ENCODE data around the gene SH3RF3.

The SH3RF3 gene

DNA sequence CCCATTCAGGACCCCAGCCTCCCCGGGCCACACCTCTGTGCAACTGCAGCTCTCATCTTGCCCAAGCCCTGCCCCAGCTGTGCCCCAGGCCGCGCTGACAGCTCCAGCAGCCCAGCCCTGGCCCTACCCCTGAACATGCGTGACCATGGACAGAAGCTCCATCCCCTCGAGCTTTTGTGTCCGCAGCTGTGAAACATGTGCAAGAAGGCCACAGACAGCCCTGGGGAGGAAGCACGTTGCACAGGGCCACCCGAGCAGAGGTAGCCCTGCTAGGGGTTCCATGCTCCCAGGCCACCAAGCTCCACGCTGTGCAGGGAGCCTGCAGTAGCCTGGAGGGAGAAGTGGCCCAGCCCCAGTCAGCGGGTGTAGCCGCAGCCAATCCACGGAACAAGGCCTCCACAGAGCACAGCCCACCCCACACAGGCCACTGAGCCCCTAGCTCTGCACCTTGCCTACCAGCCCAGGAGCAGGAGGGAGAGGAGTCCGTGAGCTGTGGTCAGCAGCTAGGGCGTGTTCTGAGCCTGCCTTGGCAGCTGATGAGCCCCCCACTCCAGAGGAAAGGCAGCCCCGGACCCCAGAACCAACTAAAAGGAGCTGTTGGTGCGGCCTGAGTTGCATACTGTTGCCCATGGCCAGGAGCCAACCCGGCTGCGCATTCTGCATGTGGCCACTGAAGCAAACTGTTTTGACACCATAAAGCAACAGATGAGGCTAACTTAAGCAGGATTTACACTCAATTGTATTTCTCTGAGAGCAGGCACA lies 300.7 kb downstream of the SH3RF3 start:
- Histone ChIP-seq H3K4me1 (ENCODE audit: insufficient read depth, insufficient read length) (peaks cover 9% of the 10 kb centered on the region), H3K9me3 (ENCODE audit: insufficient read depth, low read length) (no peaks in the 10 kb centered on the region), H3K27me3 (ENCODE audit: insufficient read depth, insufficient read length) (no peaks in the 10 kb centered on the region), H3K36me3 (ENCODE audit: insufficient read depth, insufficient read length, low read length) (no peaks in the 10 kb centered on the region), H3K4me3 (ENCODE audit: insufficient read length, low read depth) (no peak overlapping the region), H3K9ac (ENCODE audit: insufficient read length, low read depth) (no peak overlapping the region)
- TF ChIP-seq YY1 (IDR thresholded peaks at IDR 0.05; ENCODE audit: insufficient read depth, insufficient read length) = no peak
- no peak for TF ChIP-seq ZNF274 (IDR thresholded peaks at IDR 0.05; ENCODE audit: low read depth, low read length)
- no peak for TF ChIP-seq SUZ12 (IDR thresholded peaks at IDR 0.05; ENCODE audit: extremely low read depth, insufficient read depth, insufficient read length)
- no peak for DNase-seq (ENCODE audit: low read depth, low spot score)

DNA sequence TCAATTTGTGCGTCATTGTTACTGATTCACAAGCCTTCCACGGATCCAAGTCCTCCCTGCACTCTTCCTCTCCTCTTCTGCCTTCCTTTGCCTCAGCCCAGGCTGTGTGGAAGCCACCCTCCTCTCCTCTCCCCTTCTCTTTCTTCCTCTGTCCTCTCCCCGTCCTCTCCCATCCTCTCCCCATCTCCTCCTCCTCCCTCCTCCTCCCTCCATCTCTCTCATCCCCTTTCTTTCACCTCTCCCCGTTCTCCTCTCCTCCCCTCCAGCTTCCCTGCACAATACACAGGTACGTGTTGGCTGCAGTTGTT lies 301.3 kb downstream of the SH3RF3 start:
- H3K9me3 ChIP-seq (ENCODE audit: insufficient read depth, low read length) = no peaks in the 10 kb centered on the region
- H3K36me3 ChIP-seq (ENCODE audit: insufficient read depth, insufficient read length, low read length) = no peaks in the 10 kb centered on the region
- no peak overlapping the region for H3K9ac ChIP-seq (ENCODE audit: insufficient read length, low read depth)
- TF ChIP-seq SUZ12 (IDR thresholded peaks at IDR 0.05; ENCODE audit: extremely low read depth, insufficient read depth, insufficient read length) (no peak), ZNF274 (IDR thresholded peaks at IDR 0.05; ENCODE audit: low read depth, low read length) (no peak), YY1 (IDR thresholded peaks at IDR 0.05; ENCODE audit: insufficient read depth, insufficient read length) (no peak)
- no peak overlapping the region for H3K4me3 ChIP-seq (ENCODE audit: insufficient read length, low read depth)
- DNase-seq (ENCODE audit: low read depth, low spot score) = no peak
- H3K4me1 ChIP-seq (ENCODE audit: insufficient read depth, insufficient read length) = peaks cover 9% of the 10 kb centered on the region
- no peaks in the 10 kb centered on the region for H3K27me3 ChIP-seq (ENCODE audit: insufficient read depth, insufficient read length)

DNA sequence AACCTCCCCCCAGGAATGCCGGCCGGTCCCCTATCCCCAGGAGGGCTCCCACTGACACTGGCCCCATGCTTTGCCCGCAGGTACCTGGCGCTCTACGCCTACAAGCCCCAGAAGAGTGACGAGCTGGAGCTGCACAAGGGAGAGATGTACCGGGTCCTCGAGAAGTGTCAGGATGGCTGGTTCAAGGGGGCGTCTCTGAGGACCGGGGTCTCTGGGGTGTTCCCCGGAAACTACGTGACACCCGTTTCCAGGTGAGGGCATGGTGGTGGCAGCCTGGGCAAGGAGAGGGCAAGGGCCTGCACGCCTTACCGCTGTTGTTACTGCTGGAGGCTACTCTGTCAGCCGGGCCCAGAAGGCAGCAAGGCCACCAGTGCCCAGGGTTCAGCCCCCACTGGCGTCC lies 303.4 kb downstream of the SH3RF3 start:
- no peak overlapping the region for H3K4me3 ChIP-seq (ENCODE audit: insufficient read length, low read depth)
- no peaks in the 10 kb centered on the region for H3K9me3 ChIP-seq (ENCODE audit: insufficient read depth, low read length)
- DNase-seq (ENCODE audit: low read depth, low spot score) = no peak
- TF ChIP-seq SUZ12 (IDR thresholded peaks at IDR 0.05; ENCODE audit: extremely low read depth, insufficient read depth, insufficient read length) (no peak), YY1 (IDR thresholded peaks at IDR 0.05; ENCODE audit: insufficient read depth, insufficient read length) (no peak)
- no peak overlapping the region for H3K9ac ChIP-seq (ENCODE audit: insufficient read length, low read depth)
- H3K36me3 ChIP-seq (ENCODE audit: insufficient read depth, insufficient read length, low read length) = no peaks in the 10 kb centered on the region
- H3K27me3 ChIP-seq (ENCODE audit: insufficient read depth, insufficient read length) = no peaks in the 10 kb centered on the region
- H3K4me1 ChIP-seq (ENCODE audit: insufficient read depth, insufficient read length) = peaks cover 12% of the 10 kb centered on the region

DNA sequence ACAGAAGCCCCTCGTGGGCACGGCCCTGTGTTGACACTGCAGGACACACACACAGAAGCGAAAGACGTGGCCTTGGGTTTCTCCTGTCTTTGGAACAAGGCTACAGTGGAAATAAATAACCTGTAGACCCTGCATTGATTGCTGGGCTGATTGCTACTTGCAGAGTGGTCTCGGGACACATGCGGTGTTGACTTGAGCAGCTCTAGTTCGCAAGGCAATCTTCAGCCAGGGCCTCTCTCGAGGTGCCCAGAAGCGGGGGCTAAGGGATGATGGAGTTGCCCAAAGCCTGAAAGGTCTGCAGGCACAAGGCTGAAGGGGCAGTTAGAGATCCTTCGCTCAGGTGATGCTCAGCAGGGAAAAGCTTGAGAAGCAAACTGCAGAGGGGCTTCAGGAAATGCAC lies 304.5 kb downstream of the SH3RF3 start:
- Histone ChIP-seq H3K36me3 (ENCODE audit: insufficient read depth, insufficient read length, low read length) (no peaks in the 10 kb centered on the region), H3K4me1 (ENCODE audit: insufficient read depth, insufficient read length) (peaks cover 12% of the 10 kb centered on the region), H3K4me3 (ENCODE audit: insufficient read length, low read depth) (no peak overlapping the region), H3K27me3 (ENCODE audit: insufficient read depth, insufficient read length) (no peaks in the 10 kb centered on the region), H3K9ac (ENCODE audit: insufficient read length, low read depth) (no peak overlapping the region), H3K9me3 (ENCODE audit: insufficient read depth, low read length) (no peaks in the 10 kb centered on the region)
- DNase-seq (ENCODE audit: low read depth, low spot score) = no peak
- no peak for TF ChIP-seq SUZ12 (IDR thresholded peaks at IDR 0.05; ENCODE audit: extremely low read depth, insufficient read depth, insufficient read length)
- TF ChIP-seq ZNF274 (IDR thresholded peaks at IDR 0.05; ENCODE audit: low read depth, low read length) = no peak
- TF ChIP-seq YY1 (IDR thresholded peaks at IDR 0.05; ENCODE audit: insufficient read depth, insufficient read length) = no peak

DNA sequence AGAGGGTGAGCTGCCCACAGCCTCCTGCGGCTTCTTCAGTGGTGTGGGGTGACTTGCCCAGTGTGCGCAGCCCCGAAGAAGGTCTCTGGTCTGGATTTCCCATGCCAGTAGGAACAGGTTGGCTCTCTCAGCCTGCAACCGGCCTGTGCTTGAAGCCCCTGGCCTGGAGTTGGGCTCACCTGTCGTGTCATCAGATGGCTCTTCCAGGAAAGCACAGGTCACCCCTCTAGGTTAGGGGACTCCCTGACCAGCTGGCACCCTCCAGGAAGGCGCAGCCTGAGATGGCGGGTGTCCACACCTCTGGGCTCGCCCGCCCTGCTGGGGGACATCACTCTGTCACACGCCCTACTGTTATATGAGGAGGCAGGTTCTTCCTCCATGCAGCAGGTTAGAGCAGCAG lies 304.9 kb downstream of the SH3RF3 start:
- H3K9ac ChIP-seq (ENCODE audit: insufficient read length, low read depth) = no peak overlapping the region
- no peak overlapping the region for H3K4me3 ChIP-seq (ENCODE audit: insufficient read length, low read depth)
- H3K36me3 ChIP-seq (ENCODE audit: insufficient read depth, insufficient read length, low read length) = no peaks in the 10 kb centered on the region
- H3K9me3 ChIP-seq (ENCODE audit: insufficient read depth, low read length) = no peaks in the 10 kb centered on the region
- peaks cover 10% of the 10 kb centered on the region for H3K4me1 ChIP-seq (ENCODE audit: insufficient read depth, insufficient read length)
- DNase-seq (ENCODE audit: low read depth, low spot score) = no peak
- no peaks in the 10 kb centered on the region for H3K27me3 ChIP-seq (ENCODE audit: insufficient read depth, insufficient read length)
- TF ChIP-seq YY1 (IDR thresholded peaks at IDR 0.05; ENCODE audit: insufficient read depth, insufficient read length) (no peak), ZNF274 (IDR thresholded peaks at IDR 0.05; ENCODE audit: low read depth, low read length) (no peak)

DNA sequence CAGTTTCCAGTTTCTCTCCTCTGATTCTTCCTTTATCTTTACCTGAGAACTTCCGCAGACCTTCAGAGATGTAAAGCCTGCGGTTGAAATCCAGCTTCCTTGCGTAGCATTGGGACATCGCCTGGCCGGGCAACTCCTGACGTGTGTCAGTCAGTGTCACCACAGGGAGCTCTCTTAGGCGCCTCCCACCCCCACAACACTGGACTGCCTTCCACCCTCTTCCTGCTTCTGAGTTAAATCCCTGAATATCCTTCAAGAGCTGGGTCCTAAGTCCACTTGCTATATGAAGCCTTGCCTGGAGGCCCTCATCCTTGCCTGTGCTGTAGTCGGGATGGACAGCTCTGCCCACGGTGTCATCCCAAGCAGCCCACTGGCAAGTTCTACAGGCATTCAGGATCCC lies 305.3 kb downstream of the SH3RF3 start:
- no peak overlapping the region for H3K9ac ChIP-seq (ENCODE audit: insufficient read length, low read depth)
- no peak for DNase-seq (ENCODE audit: low read depth, low spot score)
- H3K4me1 ChIP-seq (ENCODE audit: insufficient read depth, insufficient read length) = peaks cover 8% of the 10 kb centered on the region
- TF ChIP-seq SUZ12 (IDR thresholded peaks at IDR 0.05; ENCODE audit: extremely low read depth, insufficient read depth, insufficient read length) = no peak
- TF ChIP-seq ZNF274 (IDR thresholded peaks at IDR 0.05; ENCODE audit: low read depth, low read length) = no peak
- TF ChIP-seq YY1 (IDR thresholded peaks at IDR 0.05; ENCODE audit: insufficient read depth, insufficient read length) = no peak
- H3K36me3 ChIP-seq (ENCODE audit: insufficient read depth, insufficient read length, low read length) = no peaks in the 10 kb centered on the region
- no peak overlapping the region for H3K4me3 ChIP-seq (ENCODE audit: insufficient read length, low read depth)
- no peaks in the 10 kb centered on the region for H3K27me3 ChIP-seq (ENCODE audit: insufficient read depth, insufficient read length)
- H3K9me3 ChIP-seq (ENCODE audit: insufficient read depth, low read length) = no peaks in the 10 kb centered on the region

DNA sequence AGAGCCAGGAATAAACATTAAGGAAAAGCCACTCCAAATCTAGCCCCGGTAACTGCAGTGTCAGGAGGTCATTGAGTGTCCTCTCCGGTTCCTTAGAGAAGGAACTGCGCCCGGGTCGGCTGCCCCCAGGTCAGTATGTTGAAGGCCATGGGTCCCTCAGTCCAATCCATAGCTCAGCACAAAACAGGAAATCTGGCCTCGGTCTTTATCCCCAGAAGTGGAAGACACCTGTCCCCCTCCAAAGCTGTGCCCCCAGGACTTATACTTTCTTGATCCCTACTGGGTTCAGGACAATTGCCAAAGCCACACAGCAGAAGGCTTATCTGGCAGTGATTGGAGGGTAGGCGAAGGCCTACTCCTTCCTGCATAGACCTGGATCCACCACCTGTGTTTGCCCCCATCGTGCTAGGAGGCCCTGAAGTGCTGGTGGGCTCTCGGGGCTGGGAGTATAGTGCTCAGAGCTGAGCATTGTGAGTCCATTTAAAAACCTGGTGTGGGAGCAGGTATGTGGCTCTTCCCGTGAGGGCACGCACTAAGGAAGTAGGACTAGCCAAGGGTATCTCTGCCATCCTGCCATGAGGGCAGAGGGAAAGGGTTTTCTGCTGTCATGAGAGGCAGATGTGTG lies 306.2 kb downstream of the SH3RF3 start:
- Histone ChIP-seq H3K4me1 (ENCODE audit: insufficient read depth, insufficient read length) (peaks cover 3% of the 10 kb centered on the region), H3K4me3 (ENCODE audit: insufficient read length, low read depth) (no peak overlapping the region), H3K9me3 (ENCODE audit: insufficient read depth, low read length) (no peaks in the 10 kb centered on the region), H3K27me3 (ENCODE audit: insufficient read depth, insufficient read length) (no peaks in the 10 kb centered on the region), H3K9ac (ENCODE audit: insufficient read length, low read depth) (no peak overlapping the region), H3K36me3 (ENCODE audit: insufficient read depth, insufficient read length, low read length) (no peaks in the 10 kb centered on the region)
- TF ChIP-seq YY1 (IDR thresholded peaks at IDR 0.05; ENCODE audit: insufficient read depth, insufficient read length) (no peak), ZNF274 (IDR thresholded peaks at IDR 0.05; ENCODE audit: low read depth, low read length) (no peak), SUZ12 (IDR thresholded peaks at IDR 0.05; ENCODE audit: extremely low read depth, insufficient read depth, insufficient read length) (no peak)
- DNase-seq (ENCODE audit: low read depth, low spot score) = no peak

Measured in NT2/D1 (cell line).